Endometrium (tissue), 2 donors: ENCODE measurements around the gene MFAP5.
"Not testable (repeated sequence)": the region's sequence is repeated elsewhere in the genome, so short reads cannot be mapped to it uniquely, and the experiment has no call there.

Experiments
- FAIRE-seq: peaks from 2 replicates; lab custom pipeline; 2012; peaks lifted over from hg19 to GRCh38; lab: Jason Lieb, UNC
- donor health status: control.
- donor health status: control.

The MFAP5 gene

DNA sequence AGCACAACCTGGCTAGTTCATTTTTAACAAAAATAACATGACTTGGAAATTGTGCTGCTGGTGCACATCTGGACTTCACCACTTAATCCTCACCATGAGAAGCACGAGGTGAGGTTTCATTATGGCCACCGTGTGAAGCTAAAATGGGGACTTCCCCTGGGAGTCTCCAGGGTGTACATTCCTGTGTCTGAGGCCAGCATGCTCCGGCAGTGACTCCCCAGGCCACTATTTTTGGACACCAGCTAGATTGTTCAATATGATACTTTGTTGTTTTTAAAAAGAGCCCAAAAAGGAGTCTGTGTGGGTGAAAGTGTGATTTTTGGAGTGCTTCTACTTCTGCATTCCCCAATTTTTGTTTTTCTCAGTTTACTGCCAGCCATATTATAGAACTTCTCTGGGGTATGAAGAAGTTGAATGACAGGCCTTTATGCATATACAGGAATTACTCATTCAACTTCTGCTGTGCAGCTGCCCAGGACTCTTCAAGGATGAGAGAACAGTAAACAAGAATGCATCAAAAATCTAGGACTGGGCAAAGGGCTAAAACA is 33.1 kb downstream of the MFAP5 start:
- no peak for FAIRE-seq

- no peak for FAIRE-seq
Observed at GRCh38 chr12:8628731-8629130, 33.9 kb downstream of the MFAP5 start.

GRCh38 chr12:8624750-8625149 is 37.9 kb downstream of the MFAP5 start:
- not testable (repeated sequence) for FAIRE-seq

DNA sequence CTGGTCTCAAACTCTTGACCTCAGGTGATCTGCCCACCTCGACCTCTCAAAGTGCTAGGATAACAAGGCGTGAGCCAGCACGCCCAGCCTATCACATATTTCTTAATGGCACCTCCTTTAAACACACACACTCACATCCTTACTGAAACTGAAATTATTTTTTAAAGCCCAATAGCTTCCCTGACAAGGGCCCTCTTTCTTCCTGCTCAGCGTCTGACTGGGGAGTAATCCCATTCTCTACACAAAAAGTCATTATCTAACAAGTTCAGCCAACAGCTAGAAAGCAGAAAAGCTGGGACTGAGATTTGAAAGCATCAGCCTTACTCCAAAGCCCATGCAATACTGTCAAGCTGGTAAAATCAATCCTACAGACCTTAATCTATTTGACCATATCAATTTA is 40.0 kb downstream of the MFAP5 start:
- FAIRE-seq, result no peak

DNA sequence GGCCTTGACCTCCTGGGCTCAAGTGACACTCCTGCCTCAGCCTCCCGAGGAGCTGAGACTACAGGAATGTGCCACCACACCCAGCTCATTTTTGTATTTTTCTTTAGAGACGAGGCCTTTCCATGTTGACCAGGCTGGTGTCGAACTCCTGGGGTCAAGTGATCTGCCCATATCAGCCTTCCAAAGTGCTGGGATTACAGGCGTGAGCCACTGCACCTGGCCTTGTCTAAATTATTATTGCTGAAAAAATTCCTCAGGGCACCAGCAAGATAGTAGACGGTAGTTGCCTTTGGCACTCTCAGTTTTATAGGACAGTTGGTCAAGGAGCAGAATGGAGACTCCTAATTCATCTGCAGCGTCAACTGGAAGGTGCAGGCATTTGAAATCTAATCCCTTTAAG is 47.4 kb downstream of the MFAP5 start:
- no peak for FAIRE-seq

DNA sequence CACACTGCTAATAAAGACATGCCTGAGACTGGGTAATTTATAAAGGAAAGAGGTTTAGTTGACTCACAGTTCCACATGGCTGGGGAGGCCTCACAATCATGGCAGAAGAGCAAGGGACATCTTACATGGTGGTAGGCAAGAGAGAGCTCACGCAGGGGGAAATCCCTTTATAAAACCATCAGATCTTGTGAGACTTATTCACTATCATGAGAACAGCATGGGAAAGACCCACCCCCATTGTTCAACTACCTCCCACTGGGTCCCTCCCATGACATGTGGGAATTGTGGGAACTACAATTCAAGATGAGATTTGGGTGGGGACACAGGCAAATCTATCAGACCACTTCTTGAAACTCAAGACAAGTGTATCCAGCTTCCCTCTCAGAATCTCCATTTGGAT is 48.7 kb downstream of the MFAP5 start:
- not testable (repeated sequence) for FAIRE-seq

- no peak for FAIRE-seq
Observed at GRCh38 chr12:8612629-8613028, 50.0 kb downstream of the MFAP5 start, which contains the start of gene AICDA. Gene AICDA (minus strand): TSS chr12:8612859. CDS start chr12:8612767, 92 bp downstream.

DNA sequence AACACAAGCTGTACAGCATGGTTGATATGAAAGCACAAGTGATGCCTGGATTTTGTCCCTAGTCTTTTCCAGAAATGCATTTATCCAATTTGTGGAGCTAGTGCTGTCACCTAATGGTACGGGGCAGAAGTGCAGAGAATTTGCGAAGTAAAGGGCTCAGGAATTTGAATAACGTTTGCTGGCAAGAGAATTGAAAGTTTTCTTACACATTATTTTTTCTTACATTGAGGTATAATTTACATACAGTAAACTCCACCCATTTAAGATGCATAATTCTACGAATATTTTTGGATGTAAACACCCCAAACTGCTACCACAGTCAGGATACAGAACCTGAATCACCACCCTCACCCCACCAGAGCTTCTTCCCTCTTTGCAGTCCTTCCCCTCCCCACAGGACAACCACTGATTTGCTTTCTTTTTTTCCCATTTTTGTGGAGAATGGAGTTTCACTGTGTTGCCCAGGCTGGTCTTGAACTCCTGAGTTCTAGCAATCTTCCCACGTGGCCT is 53.5 kb downstream of the MFAP5 start:
- FAIRE-seq, result no peak

- FAIRE-seq, result no peak
Observed at GRCh38 chr12:8606890-8607289, 55.7 kb downstream of the MFAP5 start.

GRCh38 chr12:8605057-8605456 is 57.6 kb downstream of the MFAP5 start:
- FAIRE-seq, result no peak

GRCh38 chr12:8603856-8604255 is 58.8 kb downstream of the MFAP5 start:
- no peak for FAIRE-seq

DNA sequence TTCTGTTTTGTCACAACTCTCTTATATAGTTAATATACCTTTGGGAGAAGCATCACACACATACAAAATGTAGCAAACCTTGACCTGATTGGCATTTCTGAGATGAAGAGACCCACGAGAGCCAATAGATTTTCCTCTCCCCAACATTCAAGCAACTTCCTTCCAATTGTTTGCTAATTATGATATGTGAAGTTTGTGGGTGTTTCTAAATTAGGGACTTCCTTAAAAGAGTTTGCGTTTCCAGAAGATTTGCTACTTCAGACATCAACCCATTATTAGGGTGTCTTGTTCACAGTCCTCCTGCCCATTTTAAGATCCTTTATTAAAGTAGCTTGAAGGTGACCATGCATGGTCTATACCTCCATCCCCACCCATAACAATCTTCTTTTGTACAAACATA is 59.3 kb downstream of the MFAP5 start:
- no peak for FAIRE-seq

DNA sequence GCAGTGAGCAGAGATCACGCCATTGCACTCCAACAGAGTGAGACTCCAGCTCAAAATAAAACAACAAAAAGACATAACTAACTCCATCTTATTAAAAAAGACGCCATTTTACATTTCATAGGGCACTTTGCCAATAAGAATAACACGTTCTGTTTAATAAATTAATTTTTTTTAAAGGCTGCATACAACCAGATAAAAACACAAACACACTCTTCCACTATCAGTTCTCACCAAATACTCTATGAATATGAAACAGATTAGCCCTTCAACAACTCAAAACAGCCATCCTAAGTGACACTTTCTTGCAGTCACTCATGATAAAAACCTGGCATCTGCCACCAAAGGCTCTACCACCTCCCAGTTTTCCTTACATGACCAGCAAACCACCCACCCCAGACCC is 66.1 kb downstream of the MFAP5 start:
- no peak for FAIRE-seq
